Endothelial cell of umbilical vein (primary cell): ENCODE data around the gene NFKBIE. TPM values are rescaled to one million over a fixed set of nuclear protein-coding genes. Genes with fewer than 3 reads are reported as not detected.

Experiments
- BruUV-seq: library from RNA; stranded (reverse); fragments of 400-500 nt; replicated peaks from 2 replicates; lab custom pipeline; 2021; lab: Mats Ljungman, UMichigan
- CTCF ChIA-PET: fragments of 300-600, 350-600 bp; sonication (Branson Sonifier 250); formaldehyde crosslinking; loops from one replicate; lab custom pipeline; 2021; ENCODE audit warnings: antibody characterized with exemption, inconsistent platforms; lab: Charles Lee
- POLR2A ChIA-PET: fragments of 300-600, 350-600 bp; sonication (Branson Sonifier 250); formaldehyde crosslinking; loops from one replicate; lab custom pipeline; 2021; ENCODE audit warnings: antibody characterized with exemption, inconsistent platforms; lab: Charles Lee
- DNase-seq: peaks from one replicate; pipeline ENCODE4 v3.0.0-alpha.2; 2011; ENCODE audit warnings: low read depth, low spot score
- FAIRE-seq: peaks from 2 replicates; lab custom pipeline; 2011; peaks lifted over from hg19 to GRCh38; lab: Jason Lieb, UNC
- H2AFZ ChIP-seq: 2 replicates; pipeline ENCODE4 v1.6.0; 2012; ENCODE audit warnings: low read depth, low read length, control low read depth, inconsistent platforms
- H3K27ac ChIP-seq: 2 replicates; pipeline ENCODE4 v1.5.1; 2011; ENCODE audit warnings: low read depth, mild to moderate bottlenecking, control low read depth, low read length, moderate library complexity; ENCODE audit not compliant: insufficient read depth
- H3K27me3 ChIP-seq, 2 experiments: 2 replicates each; pipeline versions ENCODE4 v1.6.0 to v1.6.1; 2011; ENCODE audit warnings: low read length in 2 of 2, mixed read lengths in 1 of 2; ENCODE audit not compliant: control insufficient read depth in 2 of 2, insufficient read depth in 2 of 2
- H3K36me3 ChIP-seq, 2 experiments: 2 replicates in 1 of 2; 3 replicates in 1 of 2; pipeline ENCODE4 v1.5.1; 2011; ENCODE audit warnings: low read length in 2 of 2, mild to moderate bottlenecking in 1 of 2, moderate library complexity in 1 of 2; ENCODE audit not compliant: control insufficient read depth in 2 of 2, insufficient read depth in 2 of 2; ENCODE audit errors: extremely low read depth in 1 of 2
- H3K4me1 ChIP-seq: 3 replicates; pipeline ENCODE4 v1.5.1; 2011; ENCODE audit warnings: mild to moderate bottlenecking, low read length; ENCODE audit not compliant: control insufficient read depth, insufficient read depth; ENCODE audit errors: extremely low read depth
- H3K4me2 ChIP-seq: 2 replicates; pipeline ENCODE4 v1.6.1; 2011; ENCODE audit warnings: low read length, control low read depth, mixed read lengths; ENCODE audit not compliant: insufficient read depth
- H3K4me3 ChIP-seq, 3 experiments: fragments of 200-600 bp in 1 of 3; sonication (generic), shearing (Covaris generic) in 1 of 3; replicated peaks in 1 of 3; 2 replicates each; pipeline ENCODE4 v1.5.1; 2011 to 2016; ENCODE audit warnings: control low read depth in 3 of 3, low read length in 3 of 3, mild to moderate bottlenecking in 2 of 3, inconsistent platforms in 1 of 3, low read depth in 1 of 3, moderate library complexity in 1 of 3; ENCODE audit not compliant: insufficient read depth in 1 of 3
- H3K79me2 ChIP-seq: 2 replicates; pipeline ENCODE4 v1.6.0; 2012; ENCODE audit warnings: low read length, inconsistent platforms; ENCODE audit not compliant: control insufficient read depth, insufficient read depth
- H3K9ac ChIP-seq: replicated peaks from 2 replicates; pipeline ENCODE3; 2011; ENCODE audit warnings: low read length, control low read depth; ENCODE audit not compliant: insufficient read depth; ENCODE audit errors: extremely low read depth
- H3K9me1 ChIP-seq: replicated peaks from 3 replicates; pipeline ENCODE4 v1.6.0; 2011; ENCODE audit warnings: mild to moderate bottlenecking, low read length; ENCODE audit not compliant: control insufficient read depth, insufficient read depth; ENCODE audit errors: extremely low read depth
- H3K9me3 ChIP-seq: replicated peaks from 2 replicates; pipeline ENCODE4 v1.5.1; 2012; ENCODE audit warnings: low read length, inconsistent platforms; ENCODE audit not compliant: control insufficient read depth, insufficient read depth
- H4K20me1 ChIP-seq: replicated peaks from 2 replicates; pipeline ENCODE3; 2011; ENCODE audit warnings: mild to moderate bottlenecking, low read length; ENCODE audit not compliant: control insufficient read depth, insufficient read depth; ENCODE audit errors: extremely low read depth
- CTCF ChIP-seq, 2 donors: IDR thresholded peaks; 1 replicate in 1 of 2; 2 replicates in 1 of 2; pipeline ENCODE4 v1.5.1; 2011; ENCODE audit warnings: low read length in 2 of 2, mild to moderate bottlenecking in 2 of 2, moderate library complexity in 2 of 2, control low read depth in 1 of 2, inconsistent platforms in 1 of 2, low read depth in 1 of 2; ENCODE audit not compliant: insufficient read depth in 1 of 2; ENCODE audit errors: extremely low read depth in 1 of 2
- EZH2 ChIP-seq: IDR thresholded peaks from 2 replicates; pipeline ENCODE4 v1.6.1; 2012; ENCODE audit warnings: borderline replicate concordance, low read depth, mild to moderate bottlenecking, moderate library complexity, low read length, inconsistent platforms; ENCODE audit not compliant: severe bottlenecking
- FOS ChIP-seq: IDR thresholded peaks from 2 replicates; pipeline ENCODE4 v1.6.1; 2011; ENCODE audit warnings: mild to moderate bottlenecking, low read length, moderate library complexity, borderline replicate concordance; ENCODE audit not compliant: insufficient read depth
- GATA2 ChIP-seq: IDR thresholded peaks from 2 replicates; pipeline ENCODE4 v1.7.0; 2011; ENCODE audit warnings: low read depth, mild to moderate bottlenecking, moderate library complexity, mixed read lengths, low read length; ENCODE audit not compliant: insufficient read length, insufficient read depth
- JUN ChIP-seq: IDR thresholded peaks from 2 replicates; pipeline ENCODE4 v1.6.1; 2011; ENCODE audit warnings: borderline replicate concordance, low read depth; ENCODE audit not compliant: insufficient read length, insufficient read depth
- MYC ChIP-seq: IDR thresholded peaks from one replicate; pipeline ENCODE4 v1.6.1; 2011; ENCODE audit warnings: mild to moderate bottlenecking, low read depth, low read length
- POLR2A ChIP-seq: IDR thresholded peaks from 2 replicates; pipeline ENCODE4 v1.6.1; 2012; ENCODE audit warnings: low read depth, mild to moderate bottlenecking, control low read depth, low read length
- POLR2AphosphoS5 ChIP-seq: IDR thresholded peaks from 2 replicates; pipeline ENCODE4 v1.6.1; 2012; ENCODE audit warnings: low read depth, mild to moderate bottlenecking, control low read depth, low read length, moderate library complexity; ENCODE audit not compliant: insufficient read depth
- dilution Hi-C: fragments of 300-500 bp; cut with MboI; formaldehyde crosslinking; loops from one replicate; pipeline ENCODE4 v1.15.0; 2019; ENCODE audit warnings: low sequenced_read_pairs; ENCODE audit not compliant: extremely low pct_ligation_motif_present
- intact Hi-C: fragments of 100-400 bp; cut with micrococcal nuclease; formaldehyde crosslinking; loops from one replicate; pipeline ENCODE4 v1.10.0; 2022
- polyA plus RNA-seq, 4 experiments: library from polyadenylated mRNA; depleted of rRNA in 3 of 4; stranded (reverse) in 3 of 4; unstranded in 1 of 4; fragments of >200 nt; gene quantifications; 2 replicates each; pipeline versions ENCODE4 v1.2.1 to v1.2.3, GENCODE V29; 2011 to 2012; ENCODE audit warnings: missing spikeins in 1 of 4
- total RNA-seq: library from RNA; stranded (reverse); gene quantifications from 2 replicates; pipeline ENCODE4 v1.2.3, GENCODE V29; 2021
- TF ChIP-seq, protein P1 (sequence below): IDR thresholded peaks from 2 replicates; pipeline ENCODE4 v1.6.1; 2011; ENCODE audit not compliant: insufficient read depth, insufficient read length

Gene NFKBIE
- total and polyA plus RNA-seq, 2 donors (not counting 3 experiments of a cell fraction or from before 2014, with no cell fraction given), result 19.0 to 22.6 TPM

DNA sequence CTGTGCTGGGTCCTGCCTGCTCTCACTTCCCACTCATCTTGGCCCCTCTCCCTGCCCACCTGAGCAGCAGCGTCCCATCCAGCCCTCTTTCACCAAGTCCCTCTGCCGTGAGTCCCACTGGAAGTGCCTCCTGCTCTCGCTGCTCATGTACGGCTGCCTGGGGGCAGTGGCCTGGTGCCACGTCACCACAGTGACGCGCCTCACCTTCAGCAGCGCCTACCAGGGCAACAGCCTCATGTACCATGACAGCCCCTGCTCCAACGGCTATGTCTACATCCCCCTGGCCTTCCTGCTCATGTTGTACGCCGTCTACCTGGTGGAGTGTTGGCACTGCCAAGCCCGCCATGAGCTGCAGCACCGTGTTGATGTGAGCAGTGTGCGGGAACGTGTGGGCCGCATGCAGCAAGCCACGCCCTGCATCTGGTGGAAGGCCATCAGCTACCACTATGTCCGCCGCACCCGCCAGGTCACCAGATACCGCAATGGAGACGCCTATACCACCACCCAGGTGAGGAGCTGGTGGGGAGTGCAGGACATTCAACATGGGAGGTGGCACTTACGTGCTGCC is 7.7 kb upstream of the NFKBIE start:
- no peak for TF ChIP-seq POLR2AphosphoS5
- TF ChIP-seq, protein P1, sequence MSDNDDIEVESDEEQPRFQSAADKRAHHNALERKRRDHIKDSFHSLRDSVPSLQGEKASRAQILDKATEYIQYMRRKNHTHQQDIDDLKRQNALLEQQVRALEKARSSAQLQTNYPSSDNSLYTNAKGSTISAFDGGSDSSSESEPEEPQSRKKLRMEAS, result no peak
- CTCF ChIA-PET, result interaction anchor here (0.9 kb wide), 1 partner anchor 65 kb away, joined by 4 read pairs; no protein-coding TSS in a partner anchor
- Histone ChIP-seq H3K79me2 (no peaks in the 10 kb centered on the region), H3K36me3 (no peaks in the 10 kb centered on the region), H3K27me3 (peaks cover 37 to 63% of the 10 kb centered on the region in 2 experiments), H3K4me2 (no peak overlapping the region), H3K4me3 (no peak overlapping the region), H3K4me1 (peaks cover 9% of the 10 kb centered on the region), H4K20me1 (no peaks in the 10 kb centered on the region), H3K9ac (no peak overlapping the region), H3K27ac (no peak overlapping the region), H3K9me3 (no peaks in the 10 kb centered on the region), H3K9me1 (no peaks in the 10 kb centered on the region), H2AFZ (no peak overlapping the region)
- intact Hi-C loops (no loop called here), dilution Hi-C loops (no loop called here)
- FAIRE-seq, result no peak
- BruUV-seq, result no TSS peak
- no peak for DNase-seq
- POLR2A ChIA-PET, result no interaction called here

DNA sequence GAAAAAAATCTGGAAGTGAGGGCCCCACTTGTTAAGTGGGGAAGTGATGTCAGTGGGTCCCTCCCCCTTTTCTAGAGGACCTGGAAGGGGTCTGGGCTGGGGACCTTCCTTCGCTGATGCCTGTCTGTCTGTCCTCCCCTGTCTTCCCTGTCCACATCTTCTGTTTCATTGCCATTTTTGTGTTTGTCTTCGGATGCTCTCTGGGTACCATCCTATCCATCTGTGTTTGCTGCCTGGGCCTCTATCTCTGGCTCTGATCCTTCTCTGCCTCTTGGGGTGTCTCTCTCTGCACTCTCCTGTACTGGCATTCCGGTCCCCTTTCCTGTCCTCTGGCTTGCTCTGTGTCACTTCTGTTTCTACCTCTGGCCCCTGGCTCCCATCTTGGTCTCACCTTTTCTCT is 7.2 kb upstream of the NFKBIE start:
- no peak overlapping the region for H2AFZ ChIP-seq
- H3K27me3 ChIP-seq, result peaks cover 36 to 63% of the 10 kb centered on the region in 2 experiments
- no peak overlapping the region for H3K27ac ChIP-seq
- peaks cover 9% of the 10 kb centered on the region for H3K4me1 ChIP-seq
- H3K9ac ChIP-seq, result no peak overlapping the region
- POLR2A ChIA-PET, result no interaction called here
- H3K79me2 ChIP-seq, result no peaks in the 10 kb centered on the region
- no peak overlapping the region for H3K4me2 ChIP-seq
- TF ChIP-seq POLR2A, result no peak
- TF ChIP-seq FOS, result no peak
- TF ChIP-seq POLR2AphosphoS5, result no peak
- TF ChIP-seq JUN, result no peak
- no peak for TF ChIP-seq EZH2
- no peak for TF ChIP-seq GATA2
- TF ChIP-seq MYC, result no peak
- TF ChIP-seq, protein P1, result no peak
- TF ChIP-seq CTCF (IDR thresholded peaks at IDR 0.05; ENCODE audit: extremely low read depth in 1 of 2, insufficient read depth in 1 of 2, low read depth in 1 of 2, low read length in 2 of 2), result no peak
- CTCF ChIA-PET, result no interaction called here
- no peak for DNase-seq
- dilution Hi-C loops (no loop called here), intact Hi-C loops (no loop called here)
- FAIRE-seq, result no peak
- no peaks in the 10 kb centered on the region for H4K20me1 ChIP-seq
- no peaks in the 10 kb centered on the region for H3K9me1 ChIP-seq
- no peak overlapping the region for H3K4me3 ChIP-seq
- BruUV-seq, result no TSS peak
- H3K9me3 ChIP-seq, result no peaks in the 10 kb centered on the region
- H3K36me3 ChIP-seq, result no peaks in the 10 kb centered on the region
